ENCODE data around the gene ZFHX3.

ZFHX3 gene

DNA sequence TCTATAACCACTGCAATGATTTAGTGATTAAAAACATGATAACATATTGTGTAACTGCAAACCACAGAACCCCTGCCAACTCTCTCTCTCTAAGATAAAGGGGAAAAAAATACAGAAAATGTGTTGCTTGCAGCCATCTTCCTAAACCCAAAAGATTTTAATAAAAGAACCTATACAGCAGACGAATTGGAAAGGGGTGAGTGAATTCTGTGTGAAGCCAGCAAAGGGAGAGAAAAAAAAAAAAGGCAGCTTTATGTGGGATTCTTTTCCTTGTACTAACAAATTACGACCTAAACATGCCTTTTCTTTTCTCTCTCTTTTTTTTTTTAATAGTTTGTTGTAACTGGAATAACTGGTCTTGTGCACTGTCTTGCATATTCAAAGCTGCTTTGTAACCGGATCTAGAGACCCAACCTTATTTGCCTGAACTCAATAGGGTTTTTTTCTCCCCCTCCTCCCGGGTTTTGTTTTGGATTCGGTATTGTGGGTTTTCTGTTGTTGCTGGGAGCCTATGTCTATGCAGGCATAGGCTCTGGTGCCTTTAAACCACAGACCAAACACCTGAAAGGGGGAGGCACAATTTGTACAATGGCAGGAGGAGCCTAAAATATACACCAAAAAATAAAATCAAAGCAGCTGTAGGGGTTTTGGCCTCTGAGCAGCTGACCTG lies 7.0 kb upstream of the ZFHX3 start:
- no peaks in the 10 kb centered on the region for H3K9me3 ChIP-seq (replicated peaks in 1 of 11)
- peaks cover 7 to 58% (median 47%) of the 10 kb centered on the region in 11 experiments; a peak in 19 of 22 replicates for H4K20me1 ChIP-seq
- peaks cover 62 to 100% (median 100%) of the 10 kb centered on the region in 11 experiments for H3K27me3 ChIP-seq
- H3K9ac ChIP-seq, result peak overlapping the region in 2 of 11 experiments; percentile 48 to 99; a peak in 3 of 22 replicates
- H3K27ac ChIP-seq, result no peak overlapping the region
- no peak for TF ChIP-seq Cebpa-rat (IDR thresholded peaks at IDR 0.05)
- H3K36me3 ChIP-seq, result no peaks in the 10 kb centered on the region
- H3K4me2 ChIP-seq, result peak overlapping the region in 4 of 11 experiments; percentile 9 to 98 (median 88); a peak in 7 of 22 replicates
- peak overlapping the region in 2 of 10 experiments; percentile 69 to 94; a peak in 2 of 20 replicates for H3K4me3 ChIP-seq
- peaks cover 0 to 70% (median 16%) of the 10 kb centered on the region in 10 experiments; a peak in 14 of 20 replicates for H3K4me1 ChIP-seq

DNA sequence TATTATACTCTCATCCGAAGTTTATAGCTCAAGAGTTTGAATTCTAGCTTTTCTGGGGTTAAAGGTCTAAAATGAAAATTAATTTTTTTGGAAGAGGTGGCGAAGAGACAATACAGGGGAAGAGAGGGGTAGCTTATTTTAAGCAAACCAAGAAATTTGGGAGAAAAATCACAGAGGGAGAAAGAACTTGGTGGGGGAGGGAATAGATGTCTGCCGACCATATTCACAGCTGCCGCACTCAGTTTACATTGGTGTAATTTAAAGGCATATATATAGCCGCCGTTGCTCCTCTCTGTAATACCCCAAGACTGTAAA lies 6.5 kb upstream of the ZFHX3 start:
- no peaks in the 10 kb centered on the region for H3K9me3 ChIP-seq (replicated peaks in 1 of 11)
- H3K4me2 ChIP-seq, result peak overlapping the region in 4 of 11 experiments; percentile 9 to 98 (median 88); a peak in 7 of 22 replicates
- no peak overlapping the region for H3K27ac ChIP-seq
- TF ChIP-seq Cebpa-rat (IDR thresholded peaks at IDR 0.05), result no peak
- peaks cover 62 to 100% (median 100%) of the 10 kb centered on the region in 11 experiments for H3K27me3 ChIP-seq
- H3K36me3 ChIP-seq, result no peaks in the 10 kb centered on the region
- H3K9ac ChIP-seq, result peak overlapping the region in 2 of 11 experiments; percentile 48 to 99; a peak in 2 of 22 replicates
- H3K4me1 ChIP-seq, result peaks cover 0 to 70% (median 16%) of the 10 kb centered on the region in 10 experiments; a peak in 14 of 20 replicates
- H4K20me1 ChIP-seq, result peaks cover 6 to 62% (median 45%) of the 10 kb centered on the region in 11 experiments; a peak in 19 of 22 replicates
- H3K4me3 ChIP-seq, result no peak overlapping the region

- Histone ChIP-seq H4K20me1 (peaks cover 6 to 66% (median 42%) of the 10 kb centered on the region in 11 experiments; a peak in 19 of 22 replicates), H3K36me3 (no peaks in the 10 kb centered on the region), H3K4me2 (peak overlapping the region in 3 of 11 experiments; percentile 40 to 98 (median 85); a peak in 4 of 22 replicates), H3K9ac (no peak overlapping the region), H3K4me3 (no peak overlapping the region), H3K27me3 (peaks cover 63 to 100% (median 100%) of the 10 kb centered on the region in 11 experiments), H3K27ac (no peak overlapping the region), H3K9me3 (replicated peaks in 1 of 11) (no peaks in the 10 kb centered on the region), H3K4me1 (peaks cover 0 to 72% (median 14%) of the 10 kb centered on the region in 10 experiments; a peak in 14 of 20 replicates)
- no peak for TF ChIP-seq Cebpa-rat (IDR thresholded peaks at IDR 0.05)
These were observed 6.2 kb upstream of the ZFHX3 start for GRCh38 chr16:73054125-73054484.

DNA sequence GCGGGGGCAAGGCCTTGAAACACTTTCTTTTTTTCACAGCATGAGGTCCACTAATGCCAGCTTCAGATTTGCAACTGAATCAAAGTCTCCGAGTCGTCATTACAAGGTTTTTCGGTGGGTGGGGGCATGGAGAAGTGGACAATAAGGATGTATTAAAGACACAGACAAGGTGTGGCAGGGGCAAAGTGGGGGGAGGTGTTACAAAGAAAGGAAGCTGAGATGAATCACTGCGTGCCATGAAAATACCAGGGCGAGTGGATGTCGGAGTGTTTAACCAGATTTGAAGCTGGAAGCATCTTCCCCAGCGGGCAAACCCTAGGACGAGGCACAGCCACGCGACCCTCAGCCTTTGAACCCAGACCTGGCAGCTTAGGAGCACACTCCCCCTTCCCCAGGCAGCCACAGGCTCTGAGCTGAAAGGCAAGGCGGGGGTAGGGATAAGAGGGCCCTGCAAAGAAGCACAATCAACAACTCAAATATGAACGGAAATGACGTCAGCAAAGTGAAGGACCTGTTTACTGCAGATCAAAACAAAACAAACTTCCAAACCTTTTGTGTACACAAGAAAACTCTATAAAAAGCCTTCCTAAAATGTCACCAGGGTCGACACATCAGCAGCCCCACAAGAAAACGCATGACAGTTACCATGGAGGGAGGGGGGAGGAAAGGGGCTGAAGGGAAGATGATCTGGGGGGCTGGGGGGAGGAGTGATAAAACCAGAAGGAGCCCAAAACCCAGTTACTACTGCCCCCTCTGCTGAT lies 5.6 kb upstream of the ZFHX3 start:
- H3K27me3 ChIP-seq, result peaks cover 65 to 100% (median 100%) of the 10 kb centered on the region in 11 experiments
- peaks cover 6 to 71% (median 41%) of the 10 kb centered on the region in 11 experiments; a peak in 19 of 22 replicates for H4K20me1 ChIP-seq
- H3K27ac ChIP-seq, result no peak overlapping the region
- H3K4me1 ChIP-seq, result peaks cover 3 to 77% (median 17%) of the 10 kb centered on the region in 10 experiments; a peak in 17 of 20 replicates
- H3K36me3 ChIP-seq, result no peaks in the 10 kb centered on the region
- TF ChIP-seq Cebpa-rat (IDR thresholded peaks at IDR 0.05), result no peak
- no peaks in the 10 kb centered on the region for H3K9me3 ChIP-seq (replicated peaks in 1 of 11)
- H3K4me3 ChIP-seq, result no peak overlapping the region
- H3K4me2 ChIP-seq, result peak overlapping the region in 4 of 11 experiments; percentile 38 to 98 (median 48); a peak in 7 of 22 replicates
- H3K9ac ChIP-seq, result no peak overlapping the region

DNA sequence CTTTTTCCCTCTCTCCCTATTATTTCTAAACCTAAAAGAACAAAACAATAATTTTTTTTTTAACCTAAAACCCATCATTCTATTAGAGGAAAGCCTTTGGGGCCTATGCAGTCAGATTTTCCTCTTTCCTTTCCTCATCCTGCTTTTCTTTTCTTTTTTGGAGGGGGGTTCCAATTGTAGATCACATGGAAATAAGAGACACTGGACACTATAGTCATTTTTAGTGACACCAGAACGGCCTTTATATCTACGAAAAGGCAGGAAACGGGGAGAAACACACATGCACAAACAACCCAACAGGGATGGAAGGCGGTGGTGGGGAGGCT lies 5.1 kb upstream of the ZFHX3 start:
- Histone ChIP-seq H3K4me1 (peaks cover 7 to 77% (median 21%) of the 10 kb centered on the region in 10 experiments; a peak in 17 of 20 replicates), H3K36me3 (no peaks in the 10 kb centered on the region), H3K4me2 (peak overlapping the region in 3 of 11 experiments; percentile 40 to 98 (median 55); a peak in 4 of 22 replicates), H3K27ac (no peak overlapping the region), H4K20me1 (peaks cover 6 to 71% (median 41%) of the 10 kb centered on the region in 11 experiments; a peak in 19 of 22 replicates), H3K4me3 (no peak overlapping the region), H3K9me3 (replicated peaks in 1 of 11) (no peaks in the 10 kb centered on the region), H3K9ac (no peak overlapping the region), H3K27me3 (peaks cover 65 to 100% (median 100%) of the 10 kb centered on the region in 11 experiments)
- no peak for TF ChIP-seq Cebpa-rat (IDR thresholded peaks at IDR 0.05)

GRCh38 chr16:73052576-73052975 lies 4.6 kb upstream of the ZFHX3 start:
- H3K9me3 ChIP-seq (replicated peaks in 1 of 11), result no peaks in the 10 kb centered on the region
- no peak overlapping the region for H3K9ac ChIP-seq
- no peak overlapping the region for H3K4me3 ChIP-seq
- H3K36me3 ChIP-seq, result no peaks in the 10 kb centered on the region
- peaks cover 65 to 100% (median 100%) of the 10 kb centered on the region in 11 experiments for H3K27me3 ChIP-seq
- TF ChIP-seq Cebpa-rat (IDR thresholded peaks at IDR 0.05), result no peak
- peaks cover 8 to 80% (median 23%) of the 10 kb centered on the region in 10 experiments for H3K4me1 ChIP-seq
- peaks cover 6 to 71% (median 41%) of the 10 kb centered on the region in 11 experiments; a peak in 19 of 22 replicates for H4K20me1 ChIP-seq
- H3K4me2 ChIP-seq, result no peak overlapping the region
- H3K27ac ChIP-seq, result no peak overlapping the region

DNA sequence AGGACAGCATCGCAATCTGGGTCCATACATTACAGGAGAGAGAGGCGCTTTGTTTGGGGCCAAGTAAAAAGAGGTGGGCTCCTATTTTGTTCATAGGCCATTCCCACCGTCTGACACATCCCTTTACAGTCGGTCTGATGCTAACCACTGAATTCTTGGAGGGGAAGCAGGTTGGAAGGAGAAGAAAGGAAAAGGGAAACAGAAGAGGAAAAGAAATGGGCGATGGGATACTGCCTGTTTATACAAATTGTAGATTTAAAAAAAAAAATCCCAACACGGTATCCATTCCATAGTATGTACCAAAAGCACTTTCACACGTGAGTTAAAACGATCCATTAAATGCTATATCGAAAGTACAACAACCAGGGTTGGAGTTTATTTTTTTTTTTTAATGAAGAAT lies 4.0 kb upstream of the ZFHX3 start:
- Histone ChIP-seq H4K20me1 (peaks cover 4 to 71% (median 41%) of the 10 kb centered on the region in 11 experiments; a peak in 18 of 22 replicates), H3K4me3 (no peak overlapping the region), H3K9me3 (replicated peaks in 1 of 11) (no peaks in the 10 kb centered on the region), H3K27ac (no peak overlapping the region), H3K36me3 (no peaks in the 10 kb centered on the region), H3K9ac (no peak overlapping the region), H3K4me1 (peaks cover 12 to 86% (median 25%) of the 10 kb centered on the region in 10 experiments), H3K4me2 (peak overlapping the region in 2 of 11 experiments; percentile 39 to 93; a peak in 3 of 22 replicates), H3K27me3 (peaks cover 65 to 100% (median 100%) of the 10 kb centered on the region in 11 experiments)
- TF ChIP-seq Cebpa-rat (IDR thresholded peaks at IDR 0.05), result no peak

GRCh38 chr16:73051226-73051625 lies 3.3 kb upstream of the ZFHX3 start:
- no peak overlapping the region for H3K27ac ChIP-seq
- H3K27me3 ChIP-seq, result peaks cover 61 to 100% (median 100%) of the 10 kb centered on the region in 11 experiments
- H3K4me2 ChIP-seq, result peak overlapping the region in 2 of 11 experiments; percentile 39 to 93; a peak in 4 of 22 replicates
- no peak overlapping the region for H3K4me3 ChIP-seq
- H3K36me3 ChIP-seq, result no peaks in the 10 kb centered on the region
- no peak for TF ChIP-seq Cebpa-rat (IDR thresholded peaks at IDR 0.05)
- H3K9me3 ChIP-seq (replicated peaks in 1 of 11), result no peaks in the 10 kb centered on the region
- peaks cover 12 to 93% (median 23%) of the 10 kb centered on the region in 10 experiments for H3K4me1 ChIP-seq
- peaks cover 0 to 71% (median 35%) of the 10 kb centered on the region in 11 experiments; a peak in 17 of 22 replicates for H4K20me1 ChIP-seq
- H3K9ac ChIP-seq, result no peak overlapping the region

All from BLaER1 treated with 17β-estradiol and CSF1 and Interleukin-3, amounts not matched to agents 10 nM and 100 nM (cell line).